ENCODE data around the gene SRC. TPM values are rescaled to one million over a fixed set of nuclear protein-coding genes. Genes with fewer than 3 reads are reported as not detected.

SRC gene
- total RNA-seq, 1 donor, result 17.8 TPM

- no peak for DNase-seq (ENCODE audit: low read depth in 2 of 3, low spot score in 2 of 3)
Observed at GRCh38 chr20:37379967-37380828, 34.3 kb downstream of the SRC start.

- DNase-seq (ENCODE audit: low read depth in 2 of 3, low spot score in 2 of 3), result no peak
Observed at GRCh38 chr20:37380864-37381579, 35.1 kb downstream of the SRC start.

GRCh38 chr20:37381621-37382471 is 35.9 kb downstream of the SRC start:
- DNase-seq (ENCODE audit: low read depth in 2 of 3, low spot score in 2 of 3), result no peak

- no peak for DNase-seq (ENCODE audit: low read depth in 2 of 3, low spot score in 2 of 3)
Observed at GRCh38 chr20:37382482-37383120, 36.7 kb downstream of the SRC start.

- no peak for DNase-seq (ENCODE audit: low read depth in 2 of 3, low spot score in 2 of 3)
Observed at GRCh38 chr20:37383229-37383989, 37.5 kb downstream of the SRC start.

- peak; percentile 72 to 74 (median 73) for DNase-seq (ENCODE audit: low read depth in 2 of 3, low spot score in 2 of 3)
Observed at GRCh38 chr20:37384683-37385174, 38.8 kb downstream of the SRC start.

- DNase-seq (ENCODE audit: low read depth in 2 of 3, low spot score in 2 of 3), result no peak
Observed at GRCh38 chr20:37385176-37385575, 39.2 kb downstream of the SRC start.

GRCh38 chr20:37385659-37386504 is 39.9 kb downstream of the SRC start:
- DNase-seq (ENCODE audit: low read depth in 2 of 3, low spot score in 2 of 3), result no peak

- DNase-seq (ENCODE audit: low read depth in 2 of 3, low spot score in 2 of 3), result no peak
Observed at GRCh38 chr20:37386505-37387251, 40.7 kb downstream of the SRC start.

GRCh38 chr20:37387519-37388269 is 41.8 kb downstream of the SRC start:
- DNase-seq (ENCODE audit: low read depth in 2 of 3, low spot score in 2 of 3), result no peak

- DNase-seq (ENCODE audit: low read depth in 2 of 3, low spot score in 2 of 3), result no peak
Observed at GRCh38 chr20:37388831-37389230, 42.9 kb downstream of the SRC start.

GRCh38 chr20:37389241-37389747 is 43.4 kb downstream of the SRC start:
- no peak for DNase-seq (ENCODE audit: low read depth in 2 of 3, low spot score in 2 of 3)

GRCh38 chr20:37389844-37390275 is 43.9 kb downstream of the SRC start:
- no peak for DNase-seq (ENCODE audit: low read depth in 2 of 3, low spot score in 2 of 3)

- DNase-seq (ENCODE audit: low read depth in 2 of 3, low spot score in 2 of 3), result no peak
Observed at GRCh38 chr20:37390503-37390890, 44.6 kb downstream of the SRC start.

GRCh38 chr20:37390891-37391525 is 45.1 kb downstream of the SRC start:
- no peak for DNase-seq (ENCODE audit: low read depth in 2 of 3, low spot score in 2 of 3)

- DNase-seq (ENCODE audit: low read depth in 2 of 3, low spot score in 2 of 3), result peak in 1 of 3 donors; percentile 42
Observed at GRCh38 chr20:37392441-37393195, 46.7 kb downstream of the SRC start.
